Occipital lobe (tissue), 2 donors: ENCODE data around the gene ADARB2. TPM values are rescaled to one million over a fixed set of nuclear protein-coding genes. Genes with fewer than 3 reads are reported as not detected.

Experiments
- DNase-seq: peaks from one replicate; lab custom pipeline; 2025; lab: John Stamatoyannopoulos, UW
- total RNA-seq: library from RNA; depleted of rRNA; stranded (reverse); fragments of >200 nt; gene quantifications from one replicate; pipeline ENCODE4 v1.2.3, GENCODE V29; 2014

Gene ADARB2
- total RNA-seq, 1 donor from 2014 or later, result 4.8 TPM

DNA sequence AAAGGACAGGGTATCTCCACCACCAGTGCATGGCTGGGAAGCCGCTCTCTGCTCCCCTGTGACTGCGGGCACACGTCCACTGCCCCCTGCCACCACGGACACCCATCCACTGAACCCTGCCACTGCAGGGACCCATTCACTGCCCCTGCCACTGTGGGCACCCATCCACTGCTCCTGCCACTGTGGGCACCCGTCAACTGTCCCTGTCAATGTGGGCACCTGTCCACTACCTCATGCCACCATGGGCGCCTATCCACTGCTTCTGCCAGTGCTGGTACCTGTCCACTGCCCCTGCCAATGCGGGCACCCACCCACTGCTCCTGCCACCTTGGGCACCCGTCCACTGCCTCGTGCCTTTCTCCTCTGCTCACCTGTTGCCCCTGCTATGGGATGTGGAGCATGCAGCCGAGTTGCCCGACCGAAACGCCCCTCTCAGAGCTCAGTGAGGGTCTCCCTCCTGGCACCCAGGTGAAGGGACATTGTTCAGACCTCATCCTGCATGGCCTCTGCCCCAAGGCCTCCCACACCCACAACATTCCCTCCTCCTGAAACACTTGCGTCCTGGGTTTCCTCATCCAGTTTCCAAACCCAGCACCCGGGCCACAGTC, 207.4 kb downstream of the ADARB2 start:
- DNase-seq, result no peak

- no peak for DNase-seq
These were observed 209.4 kb downstream of the ADARB2 start for GRCh38 chr10:1527951-1528350.

DNA sequence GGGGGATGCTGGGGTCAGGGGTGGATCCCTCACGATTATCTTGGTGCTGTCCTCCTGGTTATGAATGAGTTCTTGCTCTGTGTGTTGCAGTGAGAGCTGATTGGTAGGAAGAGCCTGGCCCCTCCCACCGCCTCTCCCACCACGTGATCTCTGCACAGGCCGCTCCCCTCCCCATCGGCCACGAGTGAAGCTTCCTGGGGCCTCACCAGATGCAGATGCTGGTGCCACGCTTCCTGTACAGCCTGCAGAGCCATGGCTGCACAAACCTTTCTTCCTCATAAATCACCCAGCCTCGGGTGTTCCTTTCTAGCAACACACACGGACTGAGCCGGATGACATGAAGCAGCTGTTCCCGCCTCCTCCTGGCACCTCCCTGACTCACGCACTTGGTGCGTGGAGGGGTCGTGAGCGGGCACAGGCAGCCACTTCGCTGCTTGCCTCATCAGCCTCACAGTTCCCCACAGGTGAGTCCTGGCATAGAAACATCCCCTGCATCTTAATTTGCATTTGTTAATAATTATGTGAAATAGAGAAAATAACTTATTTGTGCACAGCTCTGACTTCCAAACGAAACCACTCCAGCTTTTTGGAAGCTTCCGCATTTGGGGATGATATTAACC, 210.8 kb downstream of the ADARB2 start:
- no peak for DNase-seq

GRCh38 chr10:1525354-1526162, 211.8 kb downstream of the ADARB2 start:
- no peak for DNase-seq

DNA sequence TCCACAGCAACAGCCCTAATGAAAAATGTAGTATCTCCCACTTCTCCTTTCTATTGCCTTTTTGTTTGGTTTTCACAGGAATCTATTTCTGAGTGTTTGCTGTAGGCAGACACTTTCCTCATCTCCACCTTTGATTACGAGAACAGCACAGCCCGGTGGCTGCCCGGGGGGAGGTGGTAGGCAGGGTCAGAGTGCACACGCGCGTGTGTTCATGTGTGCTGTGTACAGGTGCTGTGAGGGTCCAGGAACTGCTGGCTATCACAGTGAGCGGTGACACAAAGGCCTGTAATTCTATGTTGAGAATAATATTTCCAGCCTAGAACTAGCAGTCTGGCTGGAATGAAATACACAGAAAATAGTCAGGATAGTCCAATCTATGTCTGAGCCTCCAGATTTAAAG, 212.8 kb downstream of the ADARB2 start:
- no peak for DNase-seq

DNA sequence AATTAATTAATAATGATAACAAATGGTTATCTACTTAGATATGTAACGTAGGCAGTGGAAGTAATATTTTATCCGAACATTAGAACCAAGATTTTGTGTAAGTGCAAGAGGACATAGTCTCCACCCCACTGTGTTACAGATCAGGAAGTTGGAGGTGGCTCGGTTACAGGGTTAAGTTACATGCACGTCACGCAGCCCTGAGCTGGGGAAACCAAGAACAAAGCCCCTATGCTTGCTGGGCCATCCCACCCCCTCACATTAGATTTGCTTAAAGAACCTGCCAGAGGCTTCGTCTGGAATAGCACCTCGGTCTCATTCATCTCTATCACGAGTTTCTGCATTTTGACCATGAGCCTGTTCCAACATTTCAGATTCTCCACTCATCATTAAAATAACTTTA, 214.1 kb downstream of the ADARB2 start:
- DNase-seq, result no peak

- DNase-seq, result no peak
These were observed 215.1 kb downstream of the ADARB2 start for GRCh38 chr10:1522237-1522636.

GRCh38 chr10:1521741-1522140, 215.6 kb downstream of the ADARB2 start:
- no peak for DNase-seq

DNA sequence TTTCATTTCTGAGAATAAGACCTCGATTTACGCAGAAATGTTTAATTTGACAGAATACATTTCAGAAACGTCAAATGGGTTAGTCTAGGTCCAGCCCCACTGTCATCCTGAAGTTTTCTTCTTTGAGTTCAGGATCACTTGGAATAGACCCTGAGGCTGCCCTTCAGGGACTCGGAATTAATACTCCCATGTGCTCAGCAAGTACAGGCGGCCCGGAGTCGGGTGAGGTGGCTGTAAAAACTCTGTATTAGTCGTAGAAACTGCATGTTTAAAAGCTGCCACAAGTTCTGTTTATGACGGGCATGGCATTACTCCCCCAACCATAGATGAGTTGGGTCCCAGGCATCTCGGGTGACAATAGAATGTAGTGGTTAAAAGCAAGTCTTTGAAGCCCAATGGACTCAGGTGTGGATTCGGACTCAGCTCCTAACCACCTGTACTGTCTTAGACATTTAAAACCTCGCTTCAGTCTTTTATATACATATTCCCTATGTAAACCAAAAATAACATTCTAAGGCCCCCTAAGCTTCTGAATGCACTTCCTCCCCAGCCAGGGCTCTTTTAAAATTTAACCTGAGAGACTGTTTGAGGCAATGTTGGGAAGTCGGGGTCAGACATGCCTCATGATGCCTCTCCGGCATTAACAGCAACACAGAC, 216.3 kb downstream of the ADARB2 start:
- DNase-seq, result no peak

DNA sequence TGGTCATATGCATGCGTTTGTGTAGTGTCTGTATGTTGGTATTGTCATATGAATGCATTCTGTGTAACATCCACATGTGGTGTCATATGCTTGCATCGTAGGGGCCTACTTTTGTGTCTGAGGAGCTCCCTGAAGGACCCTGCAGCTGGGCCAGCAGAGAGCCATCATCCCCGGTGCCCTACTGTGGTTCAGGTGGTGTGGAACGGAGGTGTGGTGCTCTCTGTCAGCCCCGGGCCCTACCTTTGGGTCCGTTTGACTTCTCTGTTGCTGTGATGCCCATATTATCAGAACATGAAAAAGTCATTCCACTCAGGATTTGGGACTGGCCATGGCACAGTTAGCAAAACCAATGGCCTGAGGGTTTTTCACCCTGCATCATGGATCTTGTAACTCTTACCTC, 217.9 kb downstream of the ADARB2 start:
- no peak for DNase-seq

DNA sequence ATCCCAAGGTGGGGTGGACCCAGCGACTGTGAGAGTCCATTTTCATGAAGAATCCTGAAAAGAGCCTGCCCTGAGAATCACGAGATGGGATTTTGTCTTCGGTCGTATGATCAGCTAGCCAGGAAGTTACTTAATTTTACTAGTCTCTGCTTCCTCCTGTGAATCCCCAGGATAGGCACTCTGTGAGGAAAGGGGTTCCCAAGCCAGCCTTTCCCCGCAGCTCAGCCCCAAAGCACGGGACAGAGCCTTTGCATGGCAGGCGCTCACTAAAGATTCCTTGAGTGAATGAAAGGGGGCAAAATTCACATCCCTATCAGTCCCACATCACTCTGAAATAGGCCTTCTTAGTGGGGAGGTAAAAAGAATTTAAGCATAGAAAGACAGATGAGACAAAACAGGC, 219.6 kb downstream of the ADARB2 start:
- DNase-seq, result no peak

DNA sequence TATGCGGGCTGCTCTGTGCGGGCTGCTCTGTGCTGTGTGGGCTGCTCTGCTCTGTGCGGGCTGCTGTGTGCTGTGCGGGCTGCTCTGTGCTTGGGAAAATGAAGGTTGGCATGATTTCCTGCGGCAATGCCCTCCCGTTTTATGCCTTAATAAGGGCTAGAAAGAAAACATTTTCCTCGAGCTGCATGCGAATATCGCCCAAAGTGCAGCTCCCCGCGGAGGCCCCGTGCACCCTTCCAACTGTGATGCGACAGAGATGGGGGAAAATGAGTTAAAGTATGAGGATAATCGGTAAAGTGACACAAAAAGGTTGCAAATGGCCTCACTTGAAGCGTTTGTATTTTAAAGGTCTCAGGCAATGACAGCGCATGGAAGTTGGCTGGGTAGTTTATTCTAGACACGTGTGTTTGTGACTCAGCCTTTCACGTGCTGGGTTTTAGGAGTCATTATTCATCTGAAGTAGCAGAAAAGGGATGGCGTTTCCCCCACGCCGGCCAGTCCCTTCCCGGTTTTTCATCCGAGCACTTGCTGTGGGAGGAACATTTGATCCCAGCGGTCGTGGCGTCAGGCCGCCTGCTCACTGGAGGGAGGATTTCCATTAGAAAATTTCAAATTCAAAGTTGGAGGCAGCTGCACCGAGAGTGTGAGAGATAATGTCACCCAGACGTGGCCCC, 220.7 kb downstream of the ADARB2 start:
- no peak for DNase-seq

- no peak for DNase-seq
These were observed 221.4 kb downstream of the ADARB2 start for GRCh38 chr10:1515780-1516491.

DNA sequence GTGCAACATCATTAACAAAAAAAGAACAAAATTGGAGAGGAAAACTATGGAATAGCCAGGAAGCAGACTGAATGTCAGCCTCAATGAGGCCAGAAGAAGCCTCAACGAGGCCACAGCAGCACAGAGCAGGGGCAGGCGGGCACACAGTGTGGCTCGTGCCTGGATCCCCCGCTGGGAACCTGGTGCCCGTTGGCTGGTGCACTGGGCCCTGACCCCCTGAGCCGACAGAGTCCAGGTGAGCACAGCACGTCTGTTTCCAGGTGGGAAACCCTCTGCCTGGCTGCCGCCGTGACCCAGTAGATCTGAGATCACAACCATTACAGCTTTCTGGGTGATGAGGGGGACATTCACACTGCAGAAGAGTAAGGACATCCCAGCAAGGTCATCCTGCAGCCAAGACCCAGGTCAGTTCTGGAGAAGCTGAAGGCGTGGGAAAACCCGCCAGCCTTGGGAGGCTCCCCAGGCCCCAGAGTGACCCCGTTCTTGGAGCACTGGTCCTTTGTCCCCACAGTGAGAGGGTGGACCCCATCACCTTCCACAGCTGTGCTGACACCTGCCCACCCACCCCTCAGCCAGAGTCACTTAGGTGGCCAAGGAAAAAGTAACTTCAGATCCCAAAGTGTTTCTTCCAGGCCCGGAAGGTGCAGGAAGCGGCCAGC, 222.1 kb downstream of the ADARB2 start:
- DNase-seq, result no peak

GRCh38 chr10:1514681-1515080, 222.6 kb downstream of the ADARB2 start:
- DNase-seq, result no peak

DNA sequence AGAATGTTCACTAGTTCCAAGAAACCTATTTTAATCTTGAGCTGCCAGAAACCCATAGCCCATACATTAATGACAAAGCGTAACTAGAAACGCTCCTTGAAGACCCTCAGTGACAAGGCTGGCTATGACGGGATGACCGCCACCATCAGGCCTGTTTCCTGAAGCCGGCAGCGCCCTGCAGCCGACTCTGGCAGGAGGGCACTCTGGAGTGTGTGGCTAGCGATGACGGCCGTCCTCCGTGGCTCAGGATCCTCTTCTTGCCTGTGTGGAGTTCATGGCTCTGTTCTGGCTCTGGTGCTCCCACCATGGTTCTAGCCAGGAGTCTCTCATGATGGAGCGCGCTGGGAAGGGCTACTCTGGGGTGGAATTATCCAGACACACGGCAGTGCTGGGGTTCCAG, 224.1 kb downstream of the ADARB2 start:
- DNase-seq, result no peak

- DNase-seq, result no peak
These were observed 228.3 kb downstream of the ADARB2 start for GRCh38 chr10:1509011-1509530.

DNA sequence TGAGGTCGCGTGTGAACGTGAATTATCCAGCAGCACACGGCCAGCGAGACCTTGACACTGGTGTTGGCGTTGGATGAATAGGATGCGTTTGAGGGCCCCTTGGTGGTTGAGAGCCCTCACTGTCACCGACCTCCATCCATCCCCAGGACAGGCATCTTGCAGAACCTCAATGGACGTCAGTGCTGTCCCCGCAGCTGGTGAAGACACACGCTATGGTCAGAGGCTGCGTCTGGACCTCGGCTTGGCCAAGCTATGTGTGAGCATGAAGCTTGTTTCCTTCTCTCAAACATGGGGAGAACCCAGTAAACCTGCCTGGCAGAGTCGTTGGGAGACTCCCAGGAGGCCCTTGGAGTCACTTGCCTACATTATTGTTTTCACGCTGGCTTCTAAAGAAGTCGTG, 229.2 kb downstream of the ADARB2 start:
- no peak for DNase-seq

GRCh38 chr10:1507436-1507835, 229.9 kb downstream of the ADARB2 start:
- DNase-seq, result no peak

- no peak for DNase-seq
These were observed 232.4 kb downstream of the ADARB2 start for GRCh38 chr10:1504940-1505339.
